HepG2 (cell line): Measurements from ENCODE around the gene WWC2. TPM values are rescaled to one million over a fixed set of nuclear protein-coding genes. Genes with fewer than 3 reads are reported as not detected.

Source experiments
- BHLHE40 ChIP-seq: IDR thresholded peaks from 2 replicates; pipeline ENCODE4 v1.6.1; 2011; ENCODE audit warnings: low read length, improper control_type of control experiment
- FOSL2 ChIP-seq: sonication (generic); formaldehyde crosslinking; IDR thresholded peaks from 2 replicates; pipeline ENCODE4 v1.4.0; 2020; ENCODE audit warnings: missing genetic modification reagents
- FOXA3 ChIP-seq: IDR thresholded peaks from 2 replicates; pipeline ENCODE4 v1.6.1; 2016; ENCODE audit warnings: missing genetic modification reagents, missing compliant biosample characterization
- HDAC2 ChIP-seq: sonication (generic); formaldehyde crosslinking; IDR thresholded peaks from 2 replicates; pipeline ENCODE4 v1.4.0; 2020; ENCODE audit warnings: missing genetic modification reagents
- KDM5A ChIP-seq: fragments of 200-600 bp; sonication (generic); IDR thresholded peaks from 2 replicates; pipeline ENCODE4 v1.7.0; 2018; ENCODE audit warnings: antibody characterized with exemption, mild to moderate bottlenecking, low read length, borderline replicate concordance
- MAF1 ChIP-seq: sonication (generic); formaldehyde crosslinking; IDR thresholded peaks from 2 replicates; pipeline ENCODE4 v1.5.0; 2020; ENCODE audit warnings: missing genetic modification reagents, borderline replicate concordance
- MED8 ChIP-seq: sonication (generic); formaldehyde crosslinking; IDR thresholded peaks from 2 replicates; pipeline ENCODE4 v1.8.1; 2023; ENCODE audit warnings: mild to moderate bottlenecking, missing genetic modification reagents; ENCODE audit not compliant: insufficient replicate concordance
- MEIS2 ChIP-seq: sonication (generic); formaldehyde crosslinking; IDR thresholded peaks from 2 replicates; pipeline ENCODE4 v1.9.0; 2021; ENCODE audit warnings: mild to moderate bottlenecking, missing genetic modification reagents
- NCOR1 ChIP-seq: fragments of 200-600 bp; sonication (generic); IDR thresholded peaks from 2 replicates; pipeline ENCODE4 v1.7.0; 2017; ENCODE audit warnings: antibody characterized with exemption, low read length, borderline replicate concordance
- NR2F6 ChIP-seq, 2 experiments: IDR thresholded peaks; 2 replicates each; pipeline ENCODE4 v1.6.1; 2016; ENCODE audit warnings: antibody characterized with exemption in 1 of 2, mild to moderate bottlenecking in 1 of 2
- SKI ChIP-seq: fragments of 450-650 bp; IDR thresholded peaks from one replicate; pipeline ENCODE4 v1.6.1; 2018; ENCODE audit warnings: mild to moderate bottlenecking; ENCODE audit not compliant: partially characterized antibody
- SOX13 ChIP-seq, 3 experiments: fragments of 450-650 bp in 1 of 3; sonication (generic) in 1 of 3; formaldehyde crosslinking in 1 of 3; IDR thresholded peaks in 2 of 3; conservative IDR thresholded peaks in 1 of 3; 2 replicates each; pipeline versions ENCODE4 v1.5.0 to v1.6.1; 2016 to 2020; ENCODE audit warnings: antibody characterized with exemption in 1 of 3, mild to moderate bottlenecking in 1 of 3, missing compliant biosample characterization in 1 of 3, missing genetic modification reagents in 1 of 3, moderate library complexity in 1 of 3
- TEAD3 ChIP-seq: optimal IDR thresholded peaks from 2 replicates; pipeline ENCODE3; 2016; ENCODE audit warnings: borderline replicate concordance
- XBP1 ChIP-seq: sonication (generic); formaldehyde crosslinking; IDR thresholded peaks from 2 replicates; pipeline ENCODE4 v1.5.0; 2020; ENCODE audit warnings: missing genetic modification reagents
- ZNF12 ChIP-seq: sonication (generic); formaldehyde crosslinking; IDR thresholded peaks from 2 replicates; pipeline ENCODE4 v1.5.0; 2020; ENCODE audit warnings: missing genetic modification reagents
- ZNF230 ChIP-seq: sonication (generic); formaldehyde crosslinking; IDR thresholded peaks from 2 replicates; pipeline ENCODE4 v1.4.0; 2020; ENCODE audit warnings: mild to moderate bottlenecking, missing genetic modification reagents
- ZNF530 ChIP-seq: sonication (generic); formaldehyde crosslinking; IDR thresholded peaks from 2 replicates; pipeline ENCODE4 v1.5.0; 2020; ENCODE audit warnings: low read depth, mild to moderate bottlenecking, missing genetic modification reagents
- ZNF607 ChIP-seq: sonication (generic); formaldehyde crosslinking; IDR thresholded peaks from 2 replicates; pipeline ENCODE4 v1.5.1; 2020; ENCODE audit warnings: missing genetic modification reagents, mild to moderate bottlenecking, borderline replicate concordance
- ZNF777 ChIP-seq: sonication (generic); formaldehyde crosslinking; IDR thresholded peaks from 2 replicates; pipeline ENCODE4 v1.4.0; 2020; ENCODE audit warnings: missing genetic modification reagents
- polyA plus RNA-seq, 8 experiments: library from polyadenylated mRNA; depleted of rRNA in 3 of 8; stranded (reverse) in 7 of 8; unstranded in 1 of 8; fragments of >200 nt; fragmentation: Illumina TruSeq in 4 of 8; extraction: Trizol in 4 of 8; gene quantifications; 2 replicates each; pipeline versions ENCODE4 v1.2.1 to v1.2.3, GENCODE V29; 2011 to 2016; ENCODE audit warnings: low read depth in 4 of 8, missing spikeins in 1 of 8, mixed read lengths in 1 of 8; ENCODE audit not compliant: insufficient read depth in 1 of 8
- total RNA-seq, 5 experiments: library from RNA; depleted of rRNA; stranded (reverse); fragments of >200 nt; fragmentation: Illumina TruSeq; extraction: Trizol; gene quantifications; 2 replicates each; pipeline ENCODE4 v1.2.3, GENCODE V29; 2016; ENCODE audit warnings: low read depth in 1 of 5
- TF ChIP-seq, protein P1 (sequence below), 2 experiments: sonication (generic) in 1 of 2; formaldehyde crosslinking in 1 of 2; IDR thresholded peaks; 2 replicates each; pipeline versions ENCODE4 v1.4.0 to v1.6.1; 2018 to 2020; ENCODE audit warnings: missing genetic modification reagents in 2 of 2, borderline replicate concordance in 1 of 2, low read depth in 1 of 2, mild to moderate bottlenecking in 1 of 2, missing biosample characterization in 1 of 2
- TF ChIP-seq, protein P2 (sequence below): IDR thresholded peaks from 2 replicates; pipeline ENCODE4 v1.4.0; 2020; ENCODE audit warnings: mild to moderate bottlenecking, missing genetic modification reagents
- TF ChIP-seq, protein P3 (sequence below): sonication (generic); formaldehyde crosslinking; IDR thresholded peaks from 2 replicates; pipeline ENCODE4 v1.9.0; 2022; ENCODE audit warnings: missing genetic modification reagents, mild to moderate bottlenecking, borderline replicate concordance

WWC2 gene
- total and polyA plus RNA-seq, 2 of the 13 experiments (the other 11 are each of a cell fraction or from before 2014, with no cell fraction given) = 40.0 to 50.1 TPM

- TF ChIP-seq, protein P1, sequence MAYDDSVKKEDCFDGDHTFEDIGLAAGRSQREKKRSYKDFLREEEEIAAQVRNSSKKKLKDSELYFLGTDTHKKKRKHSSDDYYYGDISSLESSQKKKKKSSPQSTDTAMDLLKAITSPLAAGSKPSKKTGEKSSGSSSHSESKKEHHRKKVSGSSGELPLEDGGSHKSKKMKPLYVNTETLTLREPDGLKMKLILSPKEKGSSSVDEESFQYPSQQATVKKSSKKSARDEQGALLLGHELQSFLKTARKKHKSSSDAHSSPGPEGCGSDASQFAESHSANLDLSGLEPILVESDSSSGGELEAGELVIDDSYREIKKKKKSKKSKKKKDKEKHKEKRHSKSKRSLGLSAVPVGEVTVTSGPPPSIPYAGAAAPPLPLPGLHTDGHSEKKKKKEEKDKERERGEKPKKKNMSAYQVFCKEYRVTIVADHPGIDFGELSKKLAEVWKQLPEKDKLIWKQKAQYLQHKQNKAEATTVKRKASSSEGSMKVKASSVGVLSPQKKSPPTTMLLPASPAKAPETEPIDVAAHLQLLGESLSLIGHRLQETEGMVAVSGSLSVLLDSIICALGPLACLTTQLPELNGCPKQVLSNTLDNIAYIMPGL (CRISPR knock-in tag; IDR thresholded peaks at IDR 0.05; ENCODE audit: borderline replicate concordance in 1 of 2, low read depth in 1 of 2) = no peak
- TF ChIP-seq, protein P2, sequence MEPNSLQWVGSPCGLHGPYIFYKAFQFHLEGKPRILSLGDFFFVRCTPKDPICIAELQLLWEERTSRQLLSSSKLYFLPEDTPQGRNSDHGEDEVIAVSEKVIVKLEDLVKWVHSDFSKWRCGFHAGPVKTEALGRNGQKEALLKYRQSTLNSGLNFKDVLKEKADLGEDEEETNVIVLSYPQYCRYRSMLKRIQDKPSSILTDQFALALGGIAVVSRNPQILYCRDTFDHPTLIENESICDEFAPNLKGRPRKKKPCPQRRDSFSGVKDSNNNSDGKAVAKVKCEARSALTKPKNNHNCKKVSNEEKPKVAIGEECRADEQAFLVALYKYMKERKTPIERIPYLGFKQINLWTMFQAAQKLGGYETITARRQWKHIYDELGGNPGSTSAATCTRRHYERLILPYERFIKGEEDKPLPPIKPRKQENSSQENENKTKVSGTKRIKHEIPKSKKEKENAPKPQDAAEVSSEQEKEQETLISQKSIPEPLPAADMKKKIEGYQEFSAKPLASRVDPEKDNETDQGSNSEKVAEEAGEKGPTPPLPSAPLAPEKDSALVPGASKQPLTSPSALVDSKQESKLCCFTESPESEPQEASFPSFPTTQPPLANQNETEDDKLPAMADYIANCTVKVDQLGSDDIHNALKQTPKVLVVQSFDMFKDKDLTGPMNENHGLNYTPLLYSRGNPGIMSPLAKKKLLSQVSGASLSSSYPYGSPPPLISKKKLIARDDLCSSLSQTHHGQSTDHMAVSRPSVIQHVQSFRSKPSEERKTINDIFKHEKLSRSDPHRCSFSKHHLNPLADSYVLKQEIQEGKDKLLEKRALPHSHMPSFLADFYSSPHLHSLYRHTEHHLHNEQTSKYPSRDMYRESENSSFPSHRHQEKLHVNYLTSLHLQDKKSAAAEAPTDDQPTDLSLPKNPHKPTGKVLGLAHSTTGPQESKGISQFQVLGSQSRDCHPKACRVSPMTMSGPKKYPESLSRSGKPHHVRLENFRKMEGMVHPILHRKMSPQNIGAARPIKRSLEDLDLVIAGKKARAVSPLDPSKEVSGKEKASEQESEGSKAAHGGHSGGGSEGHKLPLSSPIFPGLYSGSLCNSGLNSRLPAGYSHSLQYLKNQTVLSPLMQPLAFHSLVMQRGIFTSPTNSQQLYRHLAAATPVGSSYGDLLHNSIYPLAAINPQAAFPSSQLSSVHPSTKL (CRISPR knock-in tag) = peak; percentile 87
- TF ChIP-seq TEAD3 (peak; percentile 79), ZNF530 (CRISPR knock-in tag) (no peak), KDM5A (no peak), FOXA3 (CRISPR knock-in tag) (peak; percentile 95), BHLHE40 (no peak), NR2F6 (IDR thresholded peaks at IDR 0.05) (no peak), NR2F6 (CRISPR knock-in tag; IDR thresholded peaks at IDR 0.05) (peak; percentile 42; the same call in 1 of the 2 replicates), XBP1 (CRISPR knock-in tag) (no peak), SKI (peak; percentile 37), ZNF607 (CRISPR knock-in tag) (no peak), MAF1 (CRISPR knock-in tag) (no peak), HDAC2 (CRISPR knock-in tag) (peak; percentile 76), FOSL2 (peak; percentile 77), SOX13 (IDR thresholded peaks at IDR 0.05) (0 out of 2 replicates have a peak, but pooled peaks have one; percentile 17), SOX13 (CRISPR knock-in tag; conservative IDR thresholded peaks at IDR 0.05 in 1 of 2, IDR thresholded peaks at IDR 0.05 in 1 of 2) (peak in 1 of 2 experiments; percentile 60; a peak in 1 of 4 replicates), MEIS2 (peak; percentile 52; the same call in 1 of the 2 replicates), ZNF12 (CRISPR knock-in tag) (peak; percentile 84; the same call in 1 of the 2 replicates), NCOR1 (no peak), MED8 (CRISPR knock-in tag) (no peak), ZNF230 (no peak), ZNF777 (CRISPR knock-in tag) (0 out of 2 replicates have a peak, but pooled peaks have one; percentile 42)
- TF ChIP-seq, protein P3, sequence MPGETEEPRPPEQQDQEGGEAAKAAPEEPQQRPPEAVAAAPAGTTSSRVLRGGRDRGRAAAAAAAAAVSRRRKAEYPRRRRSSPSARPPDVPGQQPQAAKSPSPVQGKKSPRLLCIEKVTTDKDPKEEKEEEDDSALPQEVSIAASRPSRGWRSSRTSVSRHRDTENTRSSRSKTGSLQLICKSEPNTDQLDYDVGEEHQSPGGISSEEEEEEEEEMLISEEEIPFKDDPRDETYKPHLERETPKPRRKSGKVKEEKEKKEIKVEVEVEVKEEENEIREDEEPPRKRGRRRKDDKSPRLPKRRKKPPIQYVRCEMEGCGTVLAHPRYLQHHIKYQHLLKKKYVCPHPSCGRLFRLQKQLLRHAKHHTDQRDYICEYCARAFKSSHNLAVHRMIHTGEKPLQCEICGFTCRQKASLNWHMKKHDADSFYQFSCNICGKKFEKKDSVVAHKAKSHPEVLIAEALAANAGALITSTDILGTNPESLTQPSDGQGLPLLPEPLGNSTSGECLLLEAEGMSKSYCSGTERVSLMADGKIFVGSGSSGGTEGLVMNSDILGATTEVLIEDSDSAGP (CRISPR knock-in tag) = peak; percentile 48; the same call in 1 of the 2 replicates
Measured at GRCh38 chr4:183260491-183261151, 161.6 kb downstream of the WWC2 start (continued).
